ENCODE measurements around the gene ATP13A3.

The ATP13A3 gene

GRCh38 chr3:194439881-194440550, 46.8 kb downstream of the ATP13A3 start:
- DNase-seq (ENCODE audit: low spot score) = no peak

- DNase-seq (ENCODE audit: low spot score) = no peak
Observed at GRCh38 chr3:194434503-194434902, 52.3 kb downstream of the ATP13A3 start.

- DNase-seq (ENCODE audit: low spot score) = no peak
Observed at GRCh38 chr3:194431554-194431953, 55.2 kb downstream of the ATP13A3 start.

- no peak for DNase-seq (ENCODE audit: low spot score)
Observed at GRCh38 chr3:194425399-194425798, 61.4 kb downstream of the ATP13A3 start.

GRCh38 chr3:194424953-194425352, 61.8 kb downstream of the ATP13A3 start:
- DNase-seq (ENCODE audit: low spot score) = no peak

- DNase-seq (ENCODE audit: low spot score) = no peak
Observed at GRCh38 chr3:194424373-194424772, 62.4 kb downstream of the ATP13A3 start.

- DNase-seq (ENCODE audit: low spot score) = no peak
Observed at GRCh38 chr3:194423317-194423716, 63.5 kb downstream of the ATP13A3 start.

- DNase-seq (ENCODE audit: low spot score) = no peak
Observed at GRCh38 chr3:194422188-194422587, 64.6 kb downstream of the ATP13A3 start.

- no peak for DNase-seq (ENCODE audit: low spot score)
Observed at GRCh38 chr3:194418671-194419070, 68.1 kb downstream of the ATP13A3 start.

GRCh38 chr3:194407423-194407822, 79.4 kb downstream of the ATP13A3 start:
- DNase-seq (ENCODE audit: low spot score) = no peak

GRCh38 chr3:194405766-194406165, 81.0 kb downstream of the ATP13A3 start:
- DNase-seq (ENCODE audit: low spot score) = no peak

GRCh38 chr3:194404365-194405140, 82.2 kb downstream of the ATP13A3 start:
- no peak for DNase-seq (ENCODE audit: low spot score)

- DNase-seq (ENCODE audit: low spot score) = no peak
Observed at GRCh38 chr3:194401868-194402329, 84.9 kb downstream of the ATP13A3 start.

- DNase-seq (ENCODE audit: low spot score) = no peak
Observed at GRCh38 chr3:194401346-194401745, 85.5 kb downstream of the ATP13A3 start.

- DNase-seq (ENCODE audit: low spot score) = no peak
Observed at GRCh38 chr3:194399874-194400411, 86.9 kb downstream of the ATP13A3 start.

- no peak for DNase-seq (ENCODE audit: low spot score)
Observed at GRCh38 chr3:194399166-194399565, 87.6 kb downstream of the ATP13A3 start, which contains the start of gene GP5. GP5 (minus strand) TSS chr3:194399266; CDS start chr3:194398282, 984 bp downstream.

- no peak for DNase-seq (ENCODE audit: low spot score)
Observed at GRCh38 chr3:194397757-194398312, 89.0 kb downstream of the ATP13A3 start.

GRCh38 chr3:194396859-194397756, 89.7 kb downstream of the ATP13A3 start:
- no peak for DNase-seq (ENCODE audit: low spot score)

- DNase-seq (ENCODE audit: low spot score) = no peak
Observed at GRCh38 chr3:194396539-194396858, 90.3 kb downstream of the ATP13A3 start.

- no peak for DNase-seq (ENCODE audit: low spot score)
Observed at GRCh38 chr3:194395778-194396538, 90.8 kb downstream of the ATP13A3 start.

GRCh38 chr3:194395212-194395611, 91.6 kb downstream of the ATP13A3 start:
- no peak for DNase-seq (ENCODE audit: low spot score)
